Hepatocyte (in vitro differentiated cells): ENCODE results near the gene ERG. TPM values are rescaled to one million over a fixed set of nuclear protein-coding genes. Genes with fewer than 3 reads are reported as not detected.

Experiments used
- DNase-seq: peaks from one replicate; pipeline ENCODE4 v3.0.0-alpha.2; 2016; ENCODE audit warnings: low spot score
- H2AFZ ChIP-seq: fragments of 200-600 bp; sonication (generic); 2 replicates; pipeline ENCODE4 v1.6.0; 2016; ENCODE audit warnings: antibody characterized with exemption, mild to moderate bottlenecking
- H3K27ac ChIP-seq: fragments of 200-600 bp; sonication (generic); 2 replicates; pipeline ENCODE4 v1.5.1; 2016; ENCODE audit warnings: mild to moderate bottlenecking
- H3K27me3 ChIP-seq: fragments of 200-600 bp; sonication (generic); 2 replicates; pipeline ENCODE4 v1.6.1; 2016
- H3K36me3 ChIP-seq: fragments of 200-600 bp; sonication (generic); replicated peaks from 2 replicates; pipeline ENCODE4 v1.5.1; 2016; ENCODE audit warnings: low read depth; ENCODE audit not compliant: insufficient read depth
- H3K4me1 ChIP-seq: fragments of 200-600 bp; sonication (generic); 2 replicates; pipeline ENCODE4 v1.5.1; 2016; ENCODE audit warnings: mild to moderate bottlenecking, moderate library complexity; ENCODE audit not compliant: insufficient read depth
- H3K4me2 ChIP-seq: fragments of 200-600 bp; sonication (generic); 2 replicates; pipeline ENCODE4 v1.6.0; 2016
- H3K4me3 ChIP-seq: fragments of 200-600 bp; sonication (generic); 2 replicates; pipeline ENCODE4 v1.5.1; 2016; ENCODE audit warnings: mild to moderate bottlenecking
- H3K79me2 ChIP-seq: fragments of 200-600 bp; sonication (generic); 2 replicates; pipeline ENCODE4 v1.6.0; 2017; ENCODE audit warnings: mild to moderate bottlenecking
- H3K9me2 ChIP-seq: fragments of 200-600 bp; sonication (generic); replicated peaks from 2 replicates; pipeline ENCODE4 v1.6.0; 2017; ENCODE audit warnings: mild to moderate bottlenecking; ENCODE audit not compliant: insufficient read depth
- H3K9me3 ChIP-seq: fragments of 200-600 bp; sonication (generic); 2 replicates; pipeline ENCODE4 v1.5.1; 2016; ENCODE audit warnings: low read depth, mild to moderate bottlenecking
- H4K20me1 ChIP-seq: fragments of 200-600 bp; sonication (generic); 2 replicates; pipeline ENCODE4 v1.6.0; 2016; ENCODE audit warnings: mild to moderate bottlenecking; ENCODE audit not compliant: insufficient read depth, poor library complexity, severe bottlenecking
- CTCF ChIP-seq: fragments of 200-600 bp; sonication (generic); IDR thresholded peaks from 2 replicates; pipeline ENCODE4 v1.5.1; 2016; ENCODE audit warnings: antibody characterized with exemption, mild to moderate bottlenecking; ENCODE audit not compliant: poor library complexity
- EZH2 ChIP-seq: fragments of 200-600 bp; sonication (generic); IDR thresholded peaks from 2 replicates; pipeline ENCODE4 v1.6.1; 2016; ENCODE audit warnings: antibody characterized with exemption, mild to moderate bottlenecking, borderline replicate concordance
- EZH2phosphoT487 ChIP-seq: fragments of 200-600 bp; sonication (generic); IDR thresholded peaks from one replicate; pipeline ENCODE4 v1.6.1; 2018; ENCODE audit warnings: antibody characterized with exemption, mild to moderate bottlenecking, low read depth, moderate library complexity; ENCODE audit not compliant: unreplicated experiment, severe bottlenecking
- WGBS: methylation state at CpG from one replicate; pipeline ENCODE4 v1.1.6; 2016; ENCODE audit warnings: low lambda C conversion rate; ENCODE audit errors: missing lambda C conversion rate; 5-methylcytosine and 5-hydroxymethylcytosine counted together
- polyA plus RNA-seq: library from polyadenylated mRNA; unstranded; fragments of >200 nt; fragmentation: Nextera tagmentation; extraction: Ambion mirVana; gene quantifications from 2 replicates; pipeline ENCODE4 v1.2.1, GENCODE V29; 2016
- total RNA-seq: library from RNA; depleted of rRNA; stranded (reverse); fragments of >200 nt; gene quantifications from 2 replicates; pipeline ENCODE4 v1.2.3, GENCODE V29; 2014

Gene ERG
- total and polyA plus RNA-seq, 2 experiments from 2014 or later, result 2.5 to 5.1 TPM

- TF ChIP-seq EZH2 (no peak), CTCF (no peak), EZH2phosphoT487 (no peak)
These were observed 110.1 kb downstream of the ERG start for GRCh38 chr21:38388203-38388602.

GRCh38 chr21:38386967-38387366, 111.3 kb downstream of the ERG start:
- no peaks in the 10 kb centered on the region for H3K4me1 ChIP-seq
- H3K36me3 ChIP-seq, result no peaks in the 10 kb centered on the region
- no peak for TF ChIP-seq EZH2phosphoT487
- no peak for TF ChIP-seq CTCF
- no peak for TF ChIP-seq EZH2
- no peaks in the 10 kb centered on the region for H3K27me3 ChIP-seq
- no peak overlapping the region for H3K4me3 ChIP-seq
- H3K9me2 ChIP-seq, result no peaks in the 10 kb centered on the region
- no peak overlapping the region for H3K27ac ChIP-seq
- no peaks in the 10 kb centered on the region for H3K79me2 ChIP-seq
- no peaks in the 10 kb centered on the region for H4K20me1 ChIP-seq
- no peak overlapping the region for H2AFZ ChIP-seq
- no peaks in the 10 kb centered on the region for H3K9me3 ChIP-seq
- 40% methylated on average over 4 of the region's 4 CpGs for WGBS
- no peak overlapping the region for H3K4me2 ChIP-seq
- peak; percentile 24 for DNase-seq

More at GRCh38 chr21:38388203-38388602, 110.1 kb downstream of the ERG start:
- Histone ChIP-seq H3K27ac (no peak overlapping the region), H3K9me2 (no peaks in the 10 kb centered on the region), H2AFZ (no peak overlapping the region), H3K36me3 (no peaks in the 10 kb centered on the region), H3K4me3 (no peak overlapping the region), H3K9me3 (no peaks in the 10 kb centered on the region), H3K27me3 (no peaks in the 10 kb centered on the region), H3K4me2 (no peak overlapping the region), H3K4me1 (no peaks in the 10 kb centered on the region), H4K20me1 (no peaks in the 10 kb centered on the region), H3K79me2 (no peaks in the 10 kb centered on the region)
- DNase-seq, result no peak
- whole genome bisulfite sequencing, result 76% methylated on average over 1 of the region's 1 CpG

GRCh38 chr21:38385427-38386175, 112.7 kb downstream of the ERG start:
- H3K4me2 ChIP-seq, result no peak overlapping the region
- WGBS, result 93% methylated on average over 7 of the region's 7 CpGs
- H3K4me3 ChIP-seq, result no peak overlapping the region

More at GRCh38 chr21:38385427-38386175, 112.7 kb downstream of the ERG start:
- no peaks in the 10 kb centered on the region for H3K9me3 ChIP-seq
- H3K36me3 ChIP-seq, result no peaks in the 10 kb centered on the region
- no peaks in the 10 kb centered on the region for H4K20me1 ChIP-seq
- H3K4me1 ChIP-seq, result no peaks in the 10 kb centered on the region
- H3K27ac ChIP-seq, result no peak overlapping the region
- no peak for TF ChIP-seq EZH2
- no peak for TF ChIP-seq EZH2phosphoT487
- no peak for TF ChIP-seq CTCF
- H3K79me2 ChIP-seq, result no peaks in the 10 kb centered on the region
- DNase-seq, result no peak
- H2AFZ ChIP-seq, result no peak overlapping the region
- no peaks in the 10 kb centered on the region for H3K27me3 ChIP-seq
- no peaks in the 10 kb centered on the region for H3K9me2 ChIP-seq
